SW 1271 (cell line): Measurements from ENCODE around the gene LRP3.

Experiments used
- DNase-seq, 2 experiments: peaks; one replicate each; lab custom pipeline; 2025; lab: John Stamatoyannopoulos, UW

LRP3 gene

GRCh38 chr19:33238481-33239149 is 44.5 kb downstream of the LRP3 start:
- DNase-seq, result no peak

- no peak for DNase-seq
Measured at GRCh38 chr19:33239223-33239975, 45.3 kb downstream of the LRP3 start.

GRCh38 chr19:33240181-33240771 is 46.1 kb downstream of the LRP3 start:
- no peak for DNase-seq

GRCh38 chr19:33241091-33241529 is 47.0 kb downstream of the LRP3 start:
- no peak for DNase-seq

- DNase-seq, result no peak
Measured at GRCh38 chr19:33241530-33242101, 47.5 kb downstream of the LRP3 start.

- no peak for DNase-seq
Measured at GRCh38 chr19:33242131-33242530, 48.0 kb downstream of the LRP3 start.

GRCh38 chr19:33242911-33243310 is 48.8 kb downstream of the LRP3 start:
- DNase-seq, result no peak

- DNase-seq, result no peak
Measured at GRCh38 chr19:33245948-33246708, 52.0 kb downstream of the LRP3 start.

- no peak for DNase-seq
Measured at GRCh38 chr19:33246709-33247440, 52.7 kb downstream of the LRP3 start.

- DNase-seq, result no peak
Measured at GRCh38 chr19:33247441-33247819, 53.3 kb downstream of the LRP3 start.

GRCh38 chr19:33248104-33248503 is 54.0 kb downstream of the LRP3 start:
- no peak for DNase-seq

GRCh38 chr19:33248553-33248953 is 54.4 kb downstream of the LRP3 start:
- DNase-seq, result no peak

- no peak for DNase-seq
Measured at GRCh38 chr19:33248954-33249613, 55.0 kb downstream of the LRP3 start.

- DNase-seq, result no peak
Measured at GRCh38 chr19:33249740-33250366, 55.7 kb downstream of the LRP3 start.

- DNase-seq, result no peak
Measured at GRCh38 chr19:33250500-33250899, 56.4 kb downstream of the LRP3 start.

- no peak for DNase-seq
Measured at GRCh38 chr19:33251076-33251475, 56.9 kb downstream of the LRP3 start.

GRCh38 chr19:33251526-33252090 is 57.5 kb downstream of the LRP3 start:
- no peak for DNase-seq

GRCh38 chr19:33252418-33252962 is 58.4 kb downstream of the LRP3 start:
- DNase-seq, result no peak

- no peak for DNase-seq
Measured at GRCh38 chr19:33252971-33253370, 58.8 kb downstream of the LRP3 start.
